IPS DF 4.7 (cell line): ENCODE data around the gene ZNF701.
A peak's percentile ranks its signal among the peaks of the same experiment; 100 is the strongest.
"Not testable (repeated sequence)": the region's sequence is repeated elsewhere in the genome, so short reads cannot be mapped to it uniquely, and the experiment has no call there.

ENCODE experiments used
- DNase-seq: peaks from one replicate; pipeline ENCODE4 v3.0.0-alpha.2; 2013; ENCODE audit warnings: low spot score; ENCODE audit errors: extremely low read depth

Gene ZNF701

GRCh38 chr19:52566121-52566520 is 4.0 kb upstream of the ZNF701 start:
- no peak for DNase-seq

DNA sequence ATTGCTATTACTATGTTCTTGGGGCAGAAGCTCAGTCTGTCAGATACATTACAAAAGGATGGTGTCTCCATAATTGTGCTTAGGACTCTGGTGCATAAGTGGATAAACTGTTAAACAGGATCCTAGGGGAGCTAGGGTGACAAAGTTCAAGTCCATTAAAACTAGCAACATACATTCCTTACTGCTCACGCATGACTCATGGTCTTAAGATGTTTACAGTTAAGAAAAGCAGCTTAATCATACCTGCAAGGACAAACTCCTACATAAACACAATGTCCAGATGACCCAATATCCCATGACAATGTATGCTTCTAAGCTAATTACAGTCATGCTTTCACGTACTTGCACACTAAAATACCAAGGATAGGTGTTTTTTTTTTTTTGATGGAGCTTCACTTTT is 3.5 kb upstream of the ZNF701 start:
- DNase-seq: no peak

GRCh38 chr19:52567921-52568320 is 2.2 kb upstream of the ZNF701 start:
- no peak for DNase-seq

DNA sequence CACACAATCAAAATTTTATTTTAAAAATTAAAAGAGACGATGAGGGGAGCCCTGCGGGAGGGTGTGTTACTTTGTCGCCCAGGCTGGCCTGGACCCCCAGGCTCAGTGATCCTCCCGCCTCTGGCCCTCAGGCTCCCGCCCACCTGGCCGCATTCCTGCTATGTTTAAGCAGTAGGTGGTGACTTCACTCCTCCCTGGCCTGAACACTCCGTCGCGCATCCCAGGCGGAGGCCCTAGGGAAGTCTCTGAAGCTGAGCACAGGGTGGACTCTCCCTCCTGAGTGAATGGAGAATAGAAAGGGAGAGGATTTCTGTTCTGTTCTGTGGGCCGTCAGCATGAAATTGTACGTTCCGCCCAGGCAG is 468 bp upstream of the ZNF701 start:
- DNase-seq: peak; percentile 46

GRCh38 chr19:52584736-52585440 is 14.8 kb downstream of the ZNF701 start:
- DNase-seq: no peak

- DNase-seq: no peak
Observed at GRCh38 chr19:52585604-52586003, 15.5 kb downstream of the ZNF701 start.

DNA sequence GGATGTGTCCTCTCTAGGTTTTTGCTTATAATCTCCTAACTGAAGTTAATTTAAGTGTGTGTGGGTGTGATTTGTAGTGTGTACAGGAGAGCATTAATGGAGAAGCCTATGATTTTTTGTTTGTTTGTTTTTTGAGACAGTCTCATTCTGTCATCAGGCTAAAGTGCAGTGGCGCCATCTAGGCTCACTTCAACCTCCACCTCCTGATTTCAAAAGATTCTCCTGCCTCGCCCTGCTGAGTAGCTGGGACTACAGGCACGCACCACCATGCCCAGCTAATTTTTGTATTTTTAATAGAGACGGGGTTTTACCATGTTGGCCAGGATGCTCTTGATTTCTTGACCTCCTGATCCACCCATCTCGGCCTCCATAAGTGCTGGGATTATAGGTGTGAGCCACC is 20.6 kb downstream of the ZNF701 start:
- no peak for DNase-seq

DNA sequence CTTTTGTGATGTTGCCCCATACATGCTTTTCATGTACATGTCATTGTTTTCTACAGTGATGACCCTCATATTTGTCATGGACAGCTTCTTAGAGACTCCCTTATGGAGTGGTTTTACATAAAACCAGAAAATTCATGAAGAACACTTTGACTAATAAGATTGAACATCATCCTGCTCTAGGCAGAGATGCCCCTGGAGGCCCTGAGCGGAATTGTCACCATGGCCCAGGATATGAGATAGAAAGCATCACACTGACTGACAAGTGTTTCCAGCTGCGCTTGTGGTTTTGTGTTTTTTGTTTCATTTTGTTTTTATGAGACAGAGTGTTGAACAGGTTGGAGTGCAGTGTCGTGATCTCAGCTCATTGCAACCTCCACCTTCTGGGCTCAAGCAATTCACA is 22.2 kb downstream of the ZNF701 start:
- DNase-seq: no peak

DNA sequence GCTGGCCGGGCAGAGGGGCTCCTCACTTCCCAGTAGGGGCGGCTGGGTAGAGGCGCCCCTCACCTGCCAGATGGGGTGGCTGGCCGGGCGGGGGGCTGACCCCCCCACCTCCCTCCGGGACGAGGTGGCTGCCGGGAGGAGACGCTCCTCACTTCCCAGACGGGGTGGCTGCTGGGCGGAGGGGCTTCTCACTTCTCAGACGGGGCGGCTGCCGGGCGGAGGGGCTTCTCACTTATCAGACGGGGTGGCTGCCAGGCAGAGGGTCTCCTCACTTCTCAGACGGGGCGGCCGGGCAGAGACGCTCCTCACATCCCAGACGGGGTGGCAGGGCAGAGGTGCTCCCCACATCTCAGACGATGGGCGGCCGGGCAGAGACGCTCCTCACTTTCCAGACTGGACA is 23.4 kb downstream of the ZNF701 start:
- not testable (repeated sequence) for DNase-seq

DNA sequence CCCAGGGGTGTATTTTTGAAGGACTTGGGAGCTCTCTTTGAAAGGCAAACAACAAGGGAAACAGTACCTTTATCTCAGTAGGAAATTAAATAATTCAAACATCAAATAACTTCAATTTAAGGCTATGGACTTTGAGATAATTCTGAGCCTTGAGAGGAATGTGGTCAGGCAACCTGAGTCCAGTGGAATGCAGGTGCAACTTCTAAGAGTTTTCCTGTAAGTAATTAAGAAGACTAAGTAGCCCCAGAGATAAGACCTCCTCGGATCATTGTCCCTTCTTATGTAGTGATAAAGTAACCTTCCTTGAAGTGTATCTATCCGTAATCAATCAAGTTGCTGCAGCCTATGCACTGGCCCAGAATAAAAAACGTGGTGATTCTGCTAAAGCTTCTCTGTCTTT is 29.2 kb downstream of the ZNF701 start:
- DNase-seq: no peak

DNA sequence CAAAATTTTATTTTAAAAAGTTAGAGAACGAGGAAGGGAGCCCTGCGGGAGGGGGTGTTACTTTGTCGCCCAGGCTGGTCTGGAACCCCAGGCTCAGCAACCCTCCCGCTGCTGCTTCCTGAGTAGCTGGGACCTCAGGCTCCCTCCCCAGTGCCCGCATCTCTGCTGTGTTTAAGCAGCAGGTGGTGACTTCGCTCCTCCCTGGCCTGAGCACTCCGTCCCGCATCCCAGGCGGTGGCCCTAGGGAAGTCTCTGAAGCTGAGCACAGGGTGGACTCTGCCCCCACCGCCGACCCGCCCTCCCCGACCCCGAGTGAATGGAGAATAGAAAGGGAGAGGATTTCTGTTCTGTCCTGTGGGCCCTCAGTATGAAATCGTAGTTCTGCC is 30.5 kb downstream of the ZNF701 start:
- no peak for DNase-seq

GRCh38 chr19:52601025-52601973 is 31.2 kb downstream of the ZNF701 start:
- DNase-seq: peak; percentile 49

DNA sequence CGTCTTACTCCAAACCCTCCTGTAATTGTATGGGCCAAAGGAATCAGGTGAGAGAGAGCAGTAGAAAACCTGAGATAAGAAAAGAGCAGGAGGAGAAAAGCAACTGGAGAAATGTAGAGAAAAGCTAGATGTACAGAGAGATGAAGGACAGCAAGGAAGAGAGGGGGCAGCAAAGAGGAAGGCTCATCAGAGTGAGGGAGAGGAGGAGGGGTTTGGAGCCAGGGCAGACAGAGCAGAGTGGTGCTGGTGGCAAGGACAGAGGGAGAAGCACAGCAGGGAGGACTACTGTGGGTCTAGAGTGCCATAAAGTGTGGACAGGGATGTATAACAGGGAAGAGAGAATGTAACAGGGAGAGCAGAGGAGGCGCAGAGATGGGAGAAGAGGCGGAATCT is 31.9 kb downstream of the ZNF701 start:
- not testable (repeated sequence) for DNase-seq

DNA sequence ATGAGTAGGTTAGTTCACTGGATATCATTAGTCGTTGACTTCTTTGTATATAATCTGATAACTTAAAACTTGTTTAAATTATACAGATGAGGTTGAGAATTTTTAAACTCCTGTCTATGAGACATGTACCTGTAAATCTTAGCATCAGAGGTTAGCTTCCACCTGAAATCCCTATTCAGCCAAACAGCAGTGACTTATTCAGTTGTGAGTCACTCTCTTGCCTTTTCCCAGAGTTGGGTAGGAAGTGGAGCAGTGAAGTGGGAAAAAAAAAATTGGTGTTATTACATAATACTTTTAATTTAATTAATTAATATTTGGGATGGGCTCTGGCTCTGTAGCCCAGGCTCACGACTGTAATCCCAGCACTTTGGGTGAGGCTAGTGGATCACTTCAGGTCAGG is 32.9 kb downstream of the ZNF701 start:
- no peak for DNase-seq

DNA sequence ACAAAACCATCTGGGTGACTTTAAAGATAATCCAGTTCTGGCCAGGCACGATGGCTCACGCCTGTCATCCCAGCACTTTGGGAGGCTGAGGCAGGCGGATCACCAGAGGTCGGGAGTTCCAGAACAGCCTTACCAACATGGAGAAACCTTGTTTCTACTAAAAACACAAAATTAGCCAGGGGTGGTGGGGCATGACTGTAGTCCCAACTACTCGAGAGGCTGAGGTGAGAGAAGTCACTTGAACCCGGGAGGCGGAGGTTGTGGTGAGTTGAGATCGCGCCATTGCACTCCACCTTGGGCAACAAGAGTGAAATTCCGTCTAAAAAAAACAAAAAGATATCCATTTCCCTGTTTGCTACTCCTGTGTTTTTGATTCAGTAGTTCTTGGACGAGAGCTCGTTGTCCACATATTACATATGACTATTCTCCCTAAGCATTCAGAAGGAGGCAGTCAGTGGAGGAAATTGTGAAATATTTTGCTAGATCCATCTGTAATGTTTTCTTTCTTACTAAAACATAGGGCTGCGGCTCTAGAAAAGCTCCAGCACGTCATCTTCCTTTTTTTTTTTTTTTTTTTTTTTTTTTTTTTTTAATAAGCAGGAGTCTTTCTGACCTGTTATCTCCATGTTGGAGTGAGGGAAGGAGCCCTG is 33.6 kb downstream of the ZNF701 start:
- no peak for DNase-seq

DNA sequence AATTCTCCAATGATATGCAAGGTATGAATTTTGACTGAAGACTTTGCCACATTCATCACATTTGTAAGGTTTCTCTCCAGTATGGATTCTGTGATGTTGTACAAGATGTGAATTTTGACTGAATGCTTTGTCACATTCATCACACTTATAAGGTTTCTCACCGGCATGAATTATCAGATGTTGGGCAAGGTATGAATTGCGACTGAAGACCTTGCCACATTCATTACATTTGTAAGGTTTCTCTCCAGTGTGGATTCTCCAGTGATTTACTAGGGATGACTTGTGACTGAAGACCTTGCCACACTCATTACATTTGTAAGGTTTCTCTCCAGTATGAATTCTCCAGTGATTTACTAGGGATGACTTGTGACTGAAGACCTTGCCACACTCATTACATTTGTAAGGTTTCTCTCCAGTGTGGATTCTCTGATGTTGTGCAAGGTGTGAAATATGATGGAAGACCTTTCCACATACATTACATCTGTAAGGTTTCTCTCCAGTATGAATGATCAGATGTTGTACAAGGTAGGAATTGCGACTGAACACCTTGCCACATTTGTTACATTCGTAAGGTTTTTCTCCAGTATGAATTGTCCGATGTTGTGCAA is 43.3 kb downstream of the ZNF701 start:
- DNase-seq: no peak

DNA sequence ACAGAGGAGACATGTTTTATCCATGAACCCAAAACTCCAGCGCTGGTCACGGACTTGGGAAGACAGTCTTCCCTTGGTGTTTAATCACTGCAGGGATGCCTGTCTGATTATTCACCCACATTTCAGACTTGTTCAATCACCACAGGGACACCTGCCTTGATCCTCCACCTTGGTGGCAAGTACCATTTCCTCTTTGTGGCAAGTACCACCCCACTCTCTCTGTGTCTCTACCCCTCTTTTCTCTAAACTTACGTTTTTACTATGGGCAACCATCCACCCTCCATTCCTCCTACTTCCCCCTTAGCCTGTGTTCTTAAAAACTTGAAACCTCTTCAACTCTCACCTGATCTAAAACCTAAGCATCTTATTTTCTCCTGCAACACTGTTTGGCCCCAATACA is 51.3 kb downstream of the ZNF701 start:
- no peak for DNase-seq

- no peak for DNase-seq
Observed at GRCh38 chr19:52622261-52622660, 52.2 kb downstream of the ZNF701 start.

- no peak for DNase-seq
Observed at GRCh38 chr19:52626915-52627314, 56.8 kb downstream of the ZNF701 start.

DNA sequence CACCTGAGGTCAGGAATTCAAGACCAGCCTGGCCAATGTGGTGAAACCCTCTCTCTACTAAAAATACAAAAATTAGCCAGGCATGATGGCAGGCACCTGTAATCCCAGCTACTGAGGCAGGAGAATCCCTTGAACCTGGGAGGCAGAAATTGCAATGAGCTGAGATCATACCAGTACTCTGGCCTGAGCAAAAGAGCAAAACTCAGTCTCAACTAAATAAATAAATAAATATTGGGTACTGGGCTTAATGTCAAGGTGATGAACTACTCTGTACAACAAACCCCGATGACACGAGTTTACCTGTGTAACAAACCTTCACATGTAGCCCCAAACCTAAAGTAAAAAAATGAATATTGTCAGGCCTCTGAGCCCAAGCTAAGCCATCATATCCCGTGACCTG is 57.4 kb downstream of the ZNF701 start:
- DNase-seq: not testable (repeated sequence)

DNA sequence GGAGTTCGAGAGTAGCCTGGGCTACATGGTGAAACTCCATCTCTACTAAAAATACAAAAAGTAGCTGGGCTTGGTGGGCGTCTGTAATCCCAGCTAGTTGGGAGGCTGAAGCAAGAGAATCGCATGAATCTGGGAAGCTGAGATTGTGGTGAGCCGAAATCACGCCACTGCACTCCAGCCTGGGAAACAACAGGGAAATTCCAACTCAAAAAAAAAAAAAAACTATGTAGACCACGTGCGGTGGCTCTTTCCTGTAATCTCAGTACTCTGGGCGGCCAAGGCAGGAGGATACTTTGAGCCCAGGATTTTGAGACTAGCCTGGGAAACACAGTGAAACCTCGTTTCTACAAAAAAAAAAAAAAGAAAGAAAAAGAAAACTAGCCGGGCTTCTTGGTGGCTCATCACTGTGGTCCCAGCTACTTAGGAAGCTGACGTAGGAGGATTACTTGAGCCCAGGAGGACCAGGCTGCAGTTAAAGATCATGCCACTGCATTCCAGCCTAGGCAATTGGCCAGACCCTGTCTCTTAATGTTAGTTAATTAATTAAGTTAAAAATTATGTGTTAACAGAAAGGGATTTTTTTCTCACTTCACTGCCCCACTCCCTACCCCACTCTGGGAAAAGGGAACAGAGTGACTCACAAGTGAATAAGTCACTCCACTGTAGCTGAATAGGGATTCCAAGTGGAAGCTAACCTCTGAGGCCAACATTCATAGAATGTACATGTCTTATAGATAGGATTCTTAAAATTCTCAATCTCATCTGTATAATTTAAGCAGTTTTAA is 65.9 kb downstream of the ZNF701 start:
- DNase-seq: no peak
